H7 (cell line): Measurements from ENCODE around the gene CTDSPL. TPM values are rescaled to one million over a fixed set of nuclear protein-coding genes. Genes with fewer than 3 reads are reported as not detected.

Source experiments
- DNase-seq: peaks from one replicate; pipeline ENCODE4 v3.0.0; 2012
- H3K27me3 ChIP-seq: 2 replicates; pipeline ENCODE4 v1.6.0; 2011; ENCODE audit warnings: mild to moderate bottlenecking, low read length; ENCODE audit not compliant: control insufficient read depth, insufficient read depth
- H3K36me3 ChIP-seq: replicated peaks from 2 replicates; pipeline ENCODE4 v1.5.1; 2011; ENCODE audit warnings: low read length; ENCODE audit not compliant: control insufficient read depth, insufficient read depth
- H3K4me3 ChIP-seq: 2 replicates; pipeline ENCODE4 v1.5.1; 2011; ENCODE audit warnings: low read depth, mild to moderate bottlenecking, control low read depth, low read length, moderate library complexity; ENCODE audit not compliant: insufficient read depth
- total RNA-seq: library from RNA; depleted of rRNA; stranded (reverse); fragments of >200 nt; shearing (Covaris generic); gene quantifications from 2 replicates; pipeline ENCODE4 v1.2.3, GENCODE V29; 2014

Gene CTDSPL
- total RNA-seq, 1 experiment from 2014 or later, result 20.3 TPM

GRCh38 chr3:37924453-37924852 is 62.8 kb downstream of the CTDSPL start:
- Histone ChIP-seq H3K27me3 (no peaks in the 10 kb centered on the region), H3K4me3 (no peak overlapping the region), H3K36me3 (no peaks in the 10 kb centered on the region)
- no peak for DNase-seq

GRCh38 chr3:37925157-37925556 is 63.5 kb downstream of the CTDSPL start:
- no peak for DNase-seq
- no peaks in the 10 kb centered on the region for H3K36me3 ChIP-seq
- H3K27me3 ChIP-seq, result no peaks in the 10 kb centered on the region
- H3K4me3 ChIP-seq, result no peak overlapping the region

- DNase-seq, result no peak
Measured at GRCh38 chr3:37926611-37927010, 64.9 kb downstream of the CTDSPL start.

GRCh38 chr3:37930495-37930894 is 68.8 kb downstream of the CTDSPL start:
- DNase-seq, result no peak
- H3K27me3 ChIP-seq, result no peaks in the 10 kb centered on the region

More at GRCh38 chr3:37926611-37927010, 64.9 kb downstream of the CTDSPL start:
- H3K27me3 ChIP-seq, result no peaks in the 10 kb centered on the region
- no peak overlapping the region for H3K4me3 ChIP-seq
- H3K36me3 ChIP-seq, result no peaks in the 10 kb centered on the region

GRCh38 chr3:37932505-37932904 is 70.8 kb downstream of the CTDSPL start:
- no peaks in the 10 kb centered on the region for H3K36me3 ChIP-seq
- DNase-seq, result no peak
- H3K27me3 ChIP-seq, result no peaks in the 10 kb centered on the region
- H3K4me3 ChIP-seq, result no peak overlapping the region

More at GRCh38 chr3:37930495-37930894, 68.8 kb downstream of the CTDSPL start:
- Histone ChIP-seq H3K36me3 (no peaks in the 10 kb centered on the region), H3K4me3 (no peak overlapping the region)

- H3K4me3 ChIP-seq, result no peak overlapping the region
- no peaks in the 10 kb centered on the region for H3K36me3 ChIP-seq
- no peak for DNase-seq
- no peaks in the 10 kb centered on the region for H3K27me3 ChIP-seq
Measured at GRCh38 chr3:37934631-37935289, 73.1 kb downstream of the CTDSPL start.

- Histone ChIP-seq H3K4me3 (no peak overlapping the region), H3K27me3 (no peaks in the 10 kb centered on the region), H3K36me3 (no peaks in the 10 kb centered on the region)
- DNase-seq, result no peak
Measured at GRCh38 chr3:37935290-37935668, 73.6 kb downstream of the CTDSPL start.

- no peak for DNase-seq
- H3K36me3 ChIP-seq, result no peaks in the 10 kb centered on the region
- H3K4me3 ChIP-seq, result no peak overlapping the region
- no peaks in the 10 kb centered on the region for H3K27me3 ChIP-seq
Measured at GRCh38 chr3:37935756-37936666, 74.3 kb downstream of the CTDSPL start.

GRCh38 chr3:37937156-37937555 is 75.5 kb downstream of the CTDSPL start:
- no peaks in the 10 kb centered on the region for H3K27me3 ChIP-seq
- no peaks in the 10 kb centered on the region for H3K36me3 ChIP-seq
- DNase-seq, result no peak
- H3K4me3 ChIP-seq, result no peak overlapping the region

- Histone ChIP-seq H3K4me3 (no peak overlapping the region), H3K36me3 (no peaks in the 10 kb centered on the region), H3K27me3 (no peaks in the 10 kb centered on the region)
- DNase-seq, result no peak
Measured at GRCh38 chr3:37938011-37938410, 76.3 kb downstream of the CTDSPL start.

- H3K36me3 ChIP-seq, result no peaks in the 10 kb centered on the region
- no peaks in the 10 kb centered on the region for H3K27me3 ChIP-seq
- DNase-seq, result no peak
- no peak overlapping the region for H3K4me3 ChIP-seq
Measured at GRCh38 chr3:37940242-37940908, 78.7 kb downstream of the CTDSPL start.

GRCh38 chr3:37941608-37942508 is 80.2 kb downstream of the CTDSPL start:
- no peak for DNase-seq
- Histone ChIP-seq H3K27me3 (no peaks in the 10 kb centered on the region), H3K36me3 (no peaks in the 10 kb centered on the region), H3K4me3 (no peak overlapping the region)

- no peak overlapping the region for H3K4me3 ChIP-seq
- H3K27me3 ChIP-seq, result no peaks in the 10 kb centered on the region
- H3K36me3 ChIP-seq, result no peaks in the 10 kb centered on the region
- no peak for DNase-seq
Measured at GRCh38 chr3:37942646-37943045, 81.0 kb downstream of the CTDSPL start.

GRCh38 chr3:37943126-37943525 is 81.4 kb downstream of the CTDSPL start:
- Histone ChIP-seq H3K27me3 (no peaks in the 10 kb centered on the region), H3K36me3 (no peaks in the 10 kb centered on the region), H3K4me3 (no peak overlapping the region)
- DNase-seq, result no peak
